Neural progenitor cell (in vitro differentiated cells): ENCODE data around the gene HNRNPLL.

Source experiments
- CTCF ChIP-seq: fragments of 200-600 bp; sonication (generic); IDR thresholded peaks from 2 replicates; pipeline ENCODE4 v1.5.1; 2017; ENCODE audit warnings: antibody characterized with exemption, mild to moderate bottlenecking
- EZH2 ChIP-seq: fragments of 200-600 bp; sonication (generic); IDR thresholded peaks from 2 replicates; pipeline ENCODE4 v1.6.1; 2017; ENCODE audit warnings: antibody characterized with exemption, mild to moderate bottlenecking, moderate library complexity
- EZH2phosphoT487 ChIP-seq: fragments of 200-600 bp; sonication (generic); IDR thresholded peaks from 2 replicates; pipeline ENCODE4 v1.6.1; 2017; ENCODE audit warnings: antibody characterized with exemption

- TF ChIP-seq CTCF (no peak), EZH2phosphoT487 (no peak), EZH2 (no peak)
Observed at GRCh38 chr2:38613849-38614213, 11.1 kb upstream of the HNRNPLL start.
